ENCODE measurements around the gene GPR61.

Gene GPR61

GRCh38 chr1:109509176-109510134, 30.2 kb upstream of the GPR61 start, which contains the start of gene AMIGO1:
AMIGO1 (minus strand) TSS chr1:109509727; CDS start chr1:109508912, 815 bp downstream.
- no peak for DNase-seq

GRCh38 chr1:109513110-109513710, 26.5 kb upstream of the GPR61 start:
- no peak for DNase-seq

- no peak for DNase-seq
Measured at GRCh38 chr1:109514846-109515245, 24.8 kb upstream of the GPR61 start.

- no peak for DNase-seq
Measured at GRCh38 chr1:109516872-109517271, 22.8 kb upstream of the GPR61 start.

- DNase-seq: no peak
Measured at GRCh38 chr1:109517337-109517736, 22.3 kb upstream of the GPR61 start.

- no peak for DNase-seq
Measured at GRCh38 chr1:109521002-109521951, 18.4 kb upstream of the GPR61 start.

- no peak for DNase-seq
Measured at GRCh38 chr1:109522026-109522425, 17.6 kb upstream of the GPR61 start.

GRCh38 chr1:109523706-109524105, 16.0 kb upstream of the GPR61 start:
- DNase-seq: no peak

GRCh38 chr1:109527098-109527811, 12.4 kb upstream of the GPR61 start:
- DNase-seq: no peak

- no peak for DNase-seq
Measured at GRCh38 chr1:109527846-109528695, 11.6 kb upstream of the GPR61 start.

- no peak for DNase-seq
Measured at GRCh38 chr1:109528712-109529111, 11.0 kb upstream of the GPR61 start.

- DNase-seq: no peak
Measured at GRCh38 chr1:109529881-109530456, 9.7 kb upstream of the GPR61 start.

GRCh38 chr1:109530457-109531087, 9.1 kb upstream of the GPR61 start:
- no peak for DNase-seq

- no peak for DNase-seq
Measured at GRCh38 chr1:109531380-109531779, 8.3 kb upstream of the GPR61 start.

- no peak for DNase-seq
Measured at GRCh38 chr1:109531826-109532364, 7.8 kb upstream of the GPR61 start.

GRCh38 chr1:109532365-109533136, 7.1 kb upstream of the GPR61 start:
- DNase-seq: peak; percentile 37

- no peak for DNase-seq
Measured at GRCh38 chr1:109534307-109534858, 5.3 kb upstream of the GPR61 start.

- no peak for DNase-seq
Measured at GRCh38 chr1:109535481-109535880, 4.2 kb upstream of the GPR61 start.

GRCh38 chr1:109535971-109536491, 3.6 kb upstream of the GPR61 start:
- DNase-seq: no peak

Data from NCI-H1048 (cell line).